HT1080 (cell line): Measurements from ENCODE around the gene TTC39B. TPM values are rescaled to one million over a fixed set of nuclear protein-coding genes. Genes with fewer than 3 reads are reported as not detected.

Source experiments
- DNase-seq: peaks from one replicate; pipeline ENCODE4 v3.0.0-alpha.2; 2015; ENCODE audit warnings: low read depth
- small RNA-seq: library from RNA; depleted of rRNA; stranded (forward); fragments of <200 nt; gene quantifications from one replicate; pipeline ENCODE3, GENCODE V24; 2014
- total RNA-seq: library from RNA; depleted of rRNA; stranded (reverse); fragments of >200 nt; shearing (Covaris generic); gene quantifications from 2 replicates; pipeline ENCODE4 v1.2.3, GENCODE V29; 2014; rRNA removed

TTC39B gene
- total RNA-seq, 1 experiment from 2014 or later = 3.3 TPM

- peak; percentile 61 for DNase-seq
Measured at GRCh38 chr9:15136646-15137045, 170.4 kb downstream of the TTC39B start.

- peak; percentile 71 for DNase-seq
Measured at GRCh38 chr9:15135164-15135792, 171.7 kb downstream of the TTC39B start.

- no peak for DNase-seq
Measured at GRCh38 chr9:15133488-15133887, 173.5 kb downstream of the TTC39B start.

GRCh38 chr9:15132091-15132490, 174.9 kb downstream of the TTC39B start:
- DNase-seq = no peak

DNA sequence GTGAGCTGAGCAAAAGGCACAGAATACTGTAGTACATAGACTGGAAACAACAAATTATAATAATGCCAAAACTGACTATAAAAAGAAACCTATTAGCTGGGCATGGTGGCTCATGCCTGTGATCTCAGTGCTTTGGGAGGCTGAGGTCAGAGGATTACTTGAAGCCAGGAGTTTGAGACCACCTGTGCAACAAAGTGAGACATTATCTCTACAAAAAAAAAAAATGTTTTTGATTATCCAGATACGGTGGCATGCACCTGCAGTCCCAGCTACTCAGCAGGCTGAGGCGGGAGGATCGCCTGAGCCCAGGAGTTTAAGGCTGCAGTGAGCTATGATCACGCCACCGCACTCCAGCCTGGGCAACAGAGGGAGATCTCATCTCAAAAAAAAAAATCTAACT, 175.9 kb downstream of the TTC39B start:
- DNase-seq = no peak

DNA sequence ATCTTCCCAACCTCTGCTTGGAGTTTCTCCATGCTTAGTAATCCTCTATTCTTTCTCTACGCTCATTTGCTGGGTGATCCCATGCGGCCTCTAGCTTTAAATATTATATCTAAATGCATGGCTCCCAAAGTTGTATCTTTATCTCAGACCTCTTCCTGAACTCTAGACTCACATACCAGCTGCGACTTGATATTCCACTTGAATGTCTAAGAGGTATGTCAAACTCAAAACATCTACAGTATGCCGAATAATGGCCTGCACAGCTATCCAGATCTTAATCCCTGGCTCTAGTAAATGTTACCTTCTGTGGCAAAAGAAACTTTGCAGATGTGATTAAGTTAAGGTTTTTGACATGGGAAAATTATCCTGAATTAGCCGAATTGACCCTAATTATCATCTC, 179.2 kb downstream of the TTC39B start:
- no peak for DNase-seq

DNA sequence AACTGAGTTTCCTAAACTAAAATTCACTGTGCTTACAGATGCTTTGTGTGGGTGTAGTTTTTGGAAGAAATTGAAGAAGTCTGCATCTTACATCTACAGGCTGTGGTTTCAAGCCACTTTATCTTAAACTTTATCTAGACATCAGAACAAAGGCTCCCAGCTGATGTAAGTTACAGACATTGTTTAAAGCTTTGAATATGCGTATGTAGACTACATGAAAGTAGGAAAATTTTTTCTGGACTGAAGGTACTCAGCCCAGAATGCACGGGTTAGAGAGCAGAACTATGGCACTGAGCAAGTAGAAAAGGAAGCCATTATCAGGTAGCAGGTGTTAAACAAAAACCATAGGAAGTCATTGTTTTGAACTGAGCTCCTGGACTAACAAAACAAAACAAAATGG, 185.4 kb downstream of the TTC39B start:
- no peak for DNase-seq

GRCh38 chr9:15116130-15116580, 190.9 kb downstream of the TTC39B start:
- DNase-seq = no peak

- no peak for DNase-seq
Measured at GRCh38 chr9:15115702-15116101, 191.3 kb downstream of the TTC39B start.

GRCh38 chr9:15115041-15115440, 192.0 kb downstream of the TTC39B start:
- DNase-seq = no peak

Small RNA genes within 50 kb of the gene (small RNA-seq; reads per million reads assigned to genes)
- gene RNU6-559P = not detected

Other genes with a start within 250 kb of the TTC39B start
- gene SNAPC3, start 115.7 kb upstream of the TTC39B start, total RNA-seq = 22.7 and 25.7 TPM in 2 replicates
- gene PSIP1, start 203.8 kb upstream of the TTC39B start, total RNA-seq = 74.9 and 99.8 TPM in 2 replicates
- gene CCDC171, start 245.8 kb upstream of the TTC39B start, total RNA-seq = 0.77 and 0.80 TPM in 2 replicates